ENCODE data around the gene NFATC2.

GRCh38 chr20:51346686-51347485 is 195.6 kb downstream of the NFATC2 start:
- TF ChIP-seq CTCF (IDR thresholded peaks at IDR 0.05) (no peak), POLR2A (IDR thresholded peaks at IDR 0.05) (no peak)
